Endothelial cell (in vitro differentiated cells): Measurements from ENCODE around the gene ELP2. TPM values are rescaled to one million over a fixed set of nuclear protein-coding genes. Genes with fewer than 3 reads are reported as not detected.

Experiments used
- DNase-seq: peaks from one replicate; pipeline ENCODE4 v3.0.0; 2021; ENCODE audit warnings: low spot score
- H3K27ac Mint-ChIP-seq: one replicate; pipeline ENCODE4 v1.8.0; 2021; ENCODE audit warnings: mixed read lengths, inconsistent platforms; ENCODE audit not compliant: unreplicated experiment
- H3K27me3 Mint-ChIP-seq: one replicate; pipeline ENCODE4 v1.8.0; 2021; ENCODE audit warnings: mild to moderate bottlenecking, moderate library complexity, mixed read lengths, inconsistent platforms; ENCODE audit not compliant: unreplicated experiment
- H3K36me3 Mint-ChIP-seq: one replicate; pipeline ENCODE4 v1.8.0; 2021; ENCODE audit warnings: mild to moderate bottlenecking, low read depth, mixed read lengths, inconsistent platforms; ENCODE audit not compliant: unreplicated experiment
- H3K4me1 Mint-ChIP-seq: one replicate; pipeline ENCODE4 v1.8.0; 2021; ENCODE audit warnings: mild to moderate bottlenecking, mixed read lengths, inconsistent platforms; ENCODE audit not compliant: unreplicated experiment
- H3K4me3 Mint-ChIP-seq: one replicate; pipeline ENCODE4 v1.8.0; 2021; ENCODE audit warnings: mild to moderate bottlenecking, mixed read lengths, inconsistent platforms; ENCODE audit not compliant: unreplicated experiment
- H3K9me3 Mint-ChIP-seq: one replicate; pipeline ENCODE4 v1.8.0; 2021; ENCODE audit warnings: mixed read lengths, inconsistent platforms; ENCODE audit not compliant: unreplicated experiment
- CTCF ChIP-seq: fragments of 200-600 bp; sonication (generic); IDR thresholded peaks from one replicate; pipeline ENCODE4 v1.5.0; 2021; ENCODE audit warnings: antibody characterized with exemption; ENCODE audit not compliant: unreplicated experiment
- total RNA-seq: library from RNA; stranded (reverse); fragmentation: NEBNext Ultra II Directional; extraction: Animal tissue kit (Norgen Biotek cat#: 25700); gene quantifications from one replicate; pipeline ENCODE4 v1.2.1, GENCODE V29; 2021; ENCODE audit not compliant: unreplicated experiment

Gene ELP2
- total RNA-seq, 1 donor from 2014 or later = 90.5 TPM

- Mint-ChIP-seq H3K4me1 (peaks cover 24% of the 10 kb centered on the region), H3K4me3 (peak overlapping the region; percentile 87), H3K27ac (peak overlapping the region; percentile 44), H3K9me3 (no peaks in the 10 kb centered on the region), H3K36me3 (peaks cover 17% of the 10 kb centered on the region), H3K27me3 (peaks cover 7% of the 10 kb centered on the region)
- no peak for TF ChIP-seq CTCF
- DNase-seq = no peak
These were observed 1.7 kb upstream of the ELP2 start for GRCh38 chr18:36127836-36128529.

- Mint-ChIP-seq H3K27ac (peak overlapping the region; percentile 44), H3K4me1 (peaks cover 24% of the 10 kb centered on the region), H3K9me3 (no peaks in the 10 kb centered on the region), H3K36me3 (peaks cover 14% of the 10 kb centered on the region), H3K27me3 (peaks cover 7% of the 10 kb centered on the region), H3K4me3 (peak overlapping the region; percentile 87)
- TF ChIP-seq CTCF = no peak
- DNase-seq = peak; percentile 29
These were observed 1.2 kb upstream of the ELP2 start for GRCh38 chr18:36128530-36128870.

- H3K4me1 Mint-ChIP-seq = peaks cover 24% of the 10 kb centered on the region
- TF ChIP-seq CTCF = no peak
- no peak for DNase-seq
- H3K4me3 Mint-ChIP-seq = peak overlapping the region; percentile 87
- H3K27ac Mint-ChIP-seq = peak overlapping the region; percentile 44
- no peaks in the 10 kb centered on the region for H3K9me3 Mint-ChIP-seq
- H3K36me3 Mint-ChIP-seq = peaks cover 13% of the 10 kb centered on the region
- H3K27me3 Mint-ChIP-seq = peaks cover 7% of the 10 kb centered on the region
These were observed 796 bp upstream of the ELP2 start for GRCh38 chr18:36128907-36129299.

GRCh38 chr18:36130039-36130831 lies 536 bp downstream of the ELP2 start:
- H3K4me1 Mint-ChIP-seq = peaks cover 24% of the 10 kb centered on the region
- no peak for TF ChIP-seq CTCF
- DNase-seq = no peak
- peak overlapping the region; percentile 85 for H3K27ac Mint-ChIP-seq
- peaks cover 13% of the 10 kb centered on the region for H3K36me3 Mint-ChIP-seq
- H3K4me3 Mint-ChIP-seq = peak overlapping the region; percentile 97
- peaks cover 7% of the 10 kb centered on the region for H3K27me3 Mint-ChIP-seq
- no peaks in the 10 kb centered on the region for H3K9me3 Mint-ChIP-seq
